ENCODE measurements around the gene FCER1G. TPM values are rescaled to one million over a fixed set of nuclear protein-coding genes. Genes with fewer than 3 reads are reported as not detected.

The FCER1G gene
- total and polyA plus RNA-seq, 2 of the 4 experiments (the other 2 are of a cell fraction), result 0.44 TPM; not detected in 1

DNA sequence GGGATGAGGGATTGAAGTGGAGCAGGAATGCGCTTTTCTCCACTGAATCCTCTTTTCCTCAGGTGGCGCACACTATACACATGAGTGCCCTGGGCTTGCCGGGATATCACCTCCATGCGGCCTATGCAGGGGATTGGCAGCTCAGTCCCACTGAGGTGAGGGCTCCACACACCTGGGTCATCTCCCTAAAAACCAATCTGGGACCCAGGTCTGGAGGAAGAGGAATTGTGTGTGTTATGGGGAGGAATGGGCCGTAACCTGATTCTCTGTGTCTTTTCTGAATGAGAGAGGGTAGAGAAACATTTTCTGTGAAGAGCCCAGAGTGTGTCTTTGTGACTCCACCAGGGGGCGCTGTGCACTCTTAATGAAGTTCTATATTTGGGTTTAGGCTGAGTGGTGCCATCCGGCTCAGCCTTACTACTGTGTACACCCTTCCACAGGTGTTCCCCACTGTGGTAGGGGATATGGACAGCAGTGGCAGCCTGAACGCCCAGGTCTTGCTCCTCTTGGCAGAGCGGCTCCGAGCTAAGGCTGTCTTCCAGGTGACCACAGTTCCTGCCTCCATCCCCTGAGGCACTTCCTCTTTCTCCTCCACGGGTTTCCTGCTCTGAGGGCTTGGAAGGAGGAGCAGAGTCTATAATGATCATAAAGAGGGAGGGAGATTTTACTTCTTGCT, 12.2 kb downstream of the FCER1G start:
- Histone ChIP-seq H3K79me1 (ENCODE audit: low read depth in 1 of 2, low read length in 2 of 2) (peaks cover 9 to 17% of the 10 kb centered on the region in 2 experiments; a peak in 3 of 4 replicates), H4K20me1 (ENCODE audit: insufficient read depth, low read length) (no peaks in the 10 kb centered on the region), H3K56ac (ENCODE audit: extremely low read depth, insufficient read depth, low read length) (no peak overlapping the region), H3K4me2 (ENCODE audit: low read depth, low read length) (peak overlapping the region; percentile 40; the same call in 1 of the 2 replicates), H2AK9ac (replicated peaks; ENCODE audit: low read depth, low read length, poor library complexity) (peak overlapping the region; percentile 97), H3K18ac (ENCODE audit: low read depth, low read length) (no peak overlapping the region), H2BK120ac (ENCODE audit: low read depth, low read length) (no peak overlapping the region), H3K9me1 (ENCODE audit: insufficient read depth, low read length) (peaks cover 8% of the 10 kb centered on the region; the same call in 1 of the 2 replicates), H2BK15ac (ENCODE audit: low read depth, low read length) (no peak overlapping the region), H3K27ac (ENCODE audit: insufficient read depth, low read length) (no peak overlapping the region), H2AFZ (replicated peaks; ENCODE audit: low read length, poor library complexity) (peak overlapping the region; percentile 82), H3K14ac (replicated peaks; ENCODE audit: low read depth, low read length) (no peak overlapping the region), H3K27me3 (ENCODE audit: control insufficient read depth, insufficient read depth, low read length) (no peaks in the 10 kb centered on the region; the same call in 1 of the 2 replicates), H4K91ac (ENCODE audit: insufficient read depth, low read depth, low read length) (no peak overlapping the region), H2AK5ac (ENCODE audit: low read depth, low read length) (no peak overlapping the region), H2BK20ac (ENCODE audit: low read depth, low read length) (no peak overlapping the region), H4K5ac (ENCODE audit: low read depth, low read length) (no peak overlapping the region), H3K4me1 (ENCODE audit: control insufficient read depth, insufficient read depth, low read length) (peaks cover 9% of the 10 kb centered on the region; the same call in 1 of the 2 replicates), H3K9me3 (ENCODE audit: control insufficient read depth, insufficient read depth, low read length) (no peaks in the 10 kb centered on the region), H3K23ac (ENCODE audit: low read depth, low read length) (no peak overlapping the region), H3K4me3 (ENCODE audit: insufficient read depth, low read depth, low read length) (no peak overlapping the region), H4K8ac (ENCODE audit: low read depth in 2 of 2, low read length in 2 of 2) (peak overlapping the region in 1 of 2 experiments; percentile 11; a peak in 1 of 4 replicates), H2BK5ac (ENCODE audit: low read depth, low read length, poor library complexity, severe bottlenecking) (no peak overlapping the region), H3K36me3 (ENCODE audit: control insufficient read depth, insufficient read depth, low read length) (peaks cover 19% of the 10 kb centered on the region), H3K4ac (ENCODE audit: low read depth, low read length) (no peak overlapping the region), H3K9ac (ENCODE audit: low read depth, low read length) (no peak overlapping the region)
- ChIA-PET POLR2A (ENCODE audit: unreplicated experiment) (no interaction called here), CTCF (interaction anchor here (0.6 to 3.2 kb wide), 5 partner anchors 10 to 76 kb away, joined by 3 to 19 read pairs (median 4); partner anchors contain the start of genes ADAMTS4 and NDUFS2)
- intact Hi-C loops (cut with micrococcal nuclease) (loop anchor here (1.0 kb wide), 2 partner anchors 64 to 155 kb away; no protein-coding TSS in a partner anchor), dilution Hi-C loops (cut with HindIII; ENCODE audit: low sequenced_read_pairs, unreplicated experiment) (no loop called here), in situ Hi-C loops (cut with MboI; ENCODE audit: low sequenced_read_pairs) (loop anchor here (5.0 kb wide), 2 partner anchors 65 to 155 kb away; no protein-coding TSS in a partner anchor)
- no CpG with 5 or more reads among the region's 11 CpGs for WGBS, 2 experiments (ENCODE audit: extremely low coverage in 2 of 2, insufficient read length in 1 of 2)
- BruUV-seq (replicated peaks), result no TSS peak
- peak; percentile 47 for ATAC-seq (ENCODE audit: low read depth)
- peak; percentile 69 for DNase-seq
- TF ChIP-seq MXI1 (IDR thresholded peaks at IDR 0.05; ENCODE audit: borderline replicate concordance, low read depth, low read length), result no peak
- TF ChIP-seq, protein P1, sequence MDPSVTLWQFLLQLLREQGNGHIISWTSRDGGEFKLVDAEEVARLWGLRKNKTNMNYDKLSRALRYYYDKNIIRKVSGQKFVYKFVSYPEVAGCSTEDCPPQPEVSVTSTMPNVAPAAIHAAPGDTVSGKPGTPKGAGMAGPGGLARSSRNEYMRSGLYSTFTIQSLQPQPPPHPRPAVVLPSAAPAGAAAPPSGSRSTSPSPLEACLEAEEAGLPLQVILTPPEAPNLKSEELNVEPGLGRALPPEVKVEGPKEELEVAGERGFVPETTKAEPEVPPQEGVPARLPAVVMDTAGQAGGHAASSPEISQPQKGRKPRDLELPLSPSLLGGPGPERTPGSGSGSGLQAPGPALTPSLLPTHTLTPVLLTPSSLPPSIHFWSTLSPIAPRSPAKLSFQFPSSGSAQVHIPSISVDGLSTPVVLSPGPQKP (IDR thresholded peaks at IDR 0.05; ENCODE audit: borderline replicate concordance, low read depth, low read length), result no peak
- TF ChIP-seq RCOR1 (IDR thresholded peaks at IDR 0.05; ENCODE audit: insufficient replicate concordance, low read length), result no peak
- peak; percentile 84 for TF ChIP-seq SMC3 (IDR thresholded peaks at IDR 0.05; ENCODE audit: low read depth, low read length)
- no peak for TF ChIP-seq MAZ (IDR thresholded peaks at IDR 0.05; ENCODE audit: borderline replicate concordance, low read depth, low read length)
- TF ChIP-seq, protein P2, sequence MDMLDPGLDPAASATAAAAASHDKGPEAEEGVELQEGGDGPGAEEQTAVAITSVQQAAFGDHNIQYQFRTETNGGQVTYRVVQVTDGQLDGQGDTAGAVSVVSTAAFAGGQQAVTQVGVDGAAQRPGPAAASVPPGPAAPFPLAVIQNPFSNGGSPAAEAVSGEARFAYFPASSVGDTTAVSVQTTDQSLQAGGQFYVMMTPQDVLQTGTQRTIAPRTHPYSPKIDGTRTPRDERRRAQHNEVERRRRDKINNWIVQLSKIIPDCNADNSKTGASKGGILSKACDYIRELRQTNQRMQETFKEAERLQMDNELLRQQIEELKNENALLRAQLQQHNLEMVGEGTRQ (IDR thresholded peaks at IDR 0.05; ENCODE audit: low read depth, low read length), result no peak
- TF ChIP-seq FOS (IDR thresholded peaks at IDR 0.05; ENCODE audit: low read depth, low read length), result no peak
- TF ChIP-seq, protein P3, sequence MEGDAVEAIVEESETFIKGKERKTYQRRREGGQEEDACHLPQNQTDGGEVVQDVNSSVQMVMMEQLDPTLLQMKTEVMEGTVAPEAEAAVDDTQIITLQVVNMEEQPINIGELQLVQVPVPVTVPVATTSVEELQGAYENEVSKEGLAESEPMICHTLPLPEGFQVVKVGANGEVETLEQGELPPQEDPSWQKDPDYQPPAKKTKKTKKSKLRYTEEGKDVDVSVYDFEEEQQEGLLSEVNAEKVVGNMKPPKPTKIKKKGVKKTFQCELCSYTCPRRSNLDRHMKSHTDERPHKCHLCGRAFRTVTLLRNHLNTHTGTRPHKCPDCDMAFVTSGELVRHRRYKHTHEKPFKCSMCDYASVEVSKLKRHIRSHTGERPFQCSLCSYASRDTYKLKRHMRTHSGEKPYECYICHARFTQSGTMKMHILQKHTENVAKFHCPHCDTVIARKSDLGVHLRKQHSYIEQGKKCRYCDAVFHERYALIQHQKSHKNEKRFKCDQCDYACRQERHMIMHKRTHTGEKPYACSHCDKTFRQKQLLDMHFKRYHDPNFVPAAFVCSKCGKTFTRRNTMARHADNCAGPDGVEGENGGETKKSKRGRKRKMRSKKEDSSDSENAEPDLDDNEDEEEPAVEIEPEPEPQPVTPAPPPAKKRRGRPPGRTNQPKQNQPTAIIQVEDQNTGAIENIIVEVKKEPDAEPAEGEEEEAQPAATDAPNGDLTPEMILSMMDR (conservative IDR thresholded peaks at IDR 0.05; ENCODE audit: low read depth, low read length), result peak; percentile 80
- no peak for TF ChIP-seq POLR2A (IDR thresholded peaks at IDR 0.05; ENCODE audit: low read depth, low read length)
- TF ChIP-seq CHD1 (IDR thresholded peaks at IDR 0.05; ENCODE audit: low read depth, low read length), result no peak
- TF ChIP-seq BHLHE40 (IDR thresholded peaks at IDR 0.05; ENCODE audit: low read depth, low read length), result no peak
- no peak for TF ChIP-seq RFX5 (IDR thresholded peaks at IDR 0.05; ENCODE audit: low read depth, low read length)
- no peak for TF ChIP-seq NFE2L2 (IDR thresholded peaks at IDR 0.05; ENCODE audit: low read depth, low read length)
- no peak for TF ChIP-seq MAFK (IDR thresholded peaks at IDR 0.05; ENCODE audit: low read depth, low read length)
- peak; percentile 61 for TF ChIP-seq RAD21 (IDR thresholded peaks at IDR 0.05; ENCODE audit: low read length)

Measured in IMR-90 (cell line).